Natural killer cell (primary cell): Measurements from ENCODE around the gene CACNA2D3. TPM values are rescaled to one million over a fixed set of nuclear protein-coding genes. Genes with fewer than 3 reads are reported as not detected.
"Not testable (repeated sequence)": the region's sequence is repeated elsewhere in the genome, so short reads cannot be mapped to it uniquely, and the experiment has no call there.

Experiments used
- ATAC-seq, 3 donors: fragments of 150-1000 bp in 2 of 3; fragments of 200-7000 bp in 1 of 3; cut with Tn5 transposase; 1 replicate in 1 of 3; 2 replicates in 2 of 3; pipeline ENCODE4 v1.10.0; 2021; ENCODE audit warnings: mild to moderate bottlenecking in 2 of 3, moderate library complexity in 2 of 3
- DNase-seq, 2 donors: peaks; one replicate each; pipeline versions ENCODE4 v3.0.0 to v3.0.0-alpha.2; 2013 to 2021; ENCODE audit warnings: mixed read lengths in 1 of 2
- H3K27ac ChIP-seq: one replicate; pipeline ENCODE4 v1.5.1; 2013; ENCODE audit warnings: mild to moderate bottlenecking, low read length
- H3K27me3 ChIP-seq: one replicate; pipeline ENCODE4 v1.6.1; 2013; ENCODE audit warnings: low read length; ENCODE audit not compliant: control insufficient read depth, insufficient read depth
- H3K36me3 ChIP-seq: one replicate; pipeline ENCODE4 v1.6.1; 2013; ENCODE audit warnings: low read length; ENCODE audit not compliant: control insufficient read depth, insufficient read depth
- H3K4me1 ChIP-seq: one replicate; pipeline ENCODE4 v1.6.1; 2013; ENCODE audit warnings: low read length; ENCODE audit not compliant: control insufficient read depth, insufficient read depth
- H3K4me3 ChIP-seq: one replicate; pipeline ENCODE4 v1.5.1; 2013; ENCODE audit warnings: low read length
- H3K9me3 ChIP-seq: one replicate; pipeline ENCODE4 v1.6.1; 2013; ENCODE audit warnings: low read length; ENCODE audit not compliant: control insufficient read depth, insufficient read depth
- H3K27ac Mint-ChIP-seq, 2 donors: one replicate each; pipeline ENCODE4 v1.8.0; 2022; ENCODE audit warnings: mild to moderate bottlenecking in 2 of 2, mixed read lengths in 2 of 2, moderate library complexity in 1 of 2
- H3K27me3 Mint-ChIP-seq, 2 donors: one replicate each; pipeline ENCODE4 v1.8.0; 2022; ENCODE audit warnings: low read depth in 2 of 2, mixed read lengths in 2 of 2
- H3K36me3 Mint-ChIP-seq: one replicate; pipeline ENCODE4 v1.8.0; 2022; ENCODE audit warnings: mixed read lengths
- H3K4me1 Mint-ChIP-seq, 2 donors: one replicate each; pipeline ENCODE4 v1.8.0; 2022; ENCODE audit warnings: mixed read lengths in 2 of 2
- H3K4me3 Mint-ChIP-seq: one replicate; pipeline ENCODE4 v1.8.0; 2022; ENCODE audit warnings: mild to moderate bottlenecking, moderate library complexity, mixed read lengths
- H3K9me3 Mint-ChIP-seq, 2 donors: one replicate each; pipeline ENCODE4 v1.8.0; 2022; ENCODE audit warnings: mixed read lengths in 2 of 2
- WGBS: methylation state at CpG from one replicate; pipeline ENCODE4 v1.1.7; 2013; ENCODE audit warnings: missing lambda C conversion rate; ENCODE audit not compliant: insufficient coverage; 5-methylcytosine and 5-hydroxymethylcytosine counted together
- intact Hi-C: fragments of 100-400 bp; cut with micrococcal nuclease; formaldehyde crosslinking; loops from one replicate; pipeline ENCODE4 v1.14.2; 2022
- total RNA-seq, 4 donors: library from RNA; stranded (reverse); fragments of 120-200 nt in 1 of 4; gene quantifications; one replicate each; pipeline versions ENCODE4 v1.2.3 to v1.2.4, GENCODE V29; 2013 to 2022
- TF ChIP-seq, protein P1 (sequence below): fragments of 200-600 bp; IDR thresholded peaks from one replicate; pipeline ENCODE4 v1.8.0; 2022; ENCODE audit warnings: antibody characterized with exemption

CACNA2D3 gene
- total RNA-seq, 3 donors from 2014 or later (not counting 1 experiment from before 2014, with no cell fraction given), result 0.49 TPM; not detected in 2

- no peak overlapping the region for H3K4me3 Mint-ChIP-seq
- Histone ChIP-seq H3K36me3 (no peaks in the 10 kb centered on the region), H3K4me3 (no peak overlapping the region), H3K27me3 (no peaks in the 10 kb centered on the region), H3K4me1 (no peaks in the 10 kb centered on the region), H3K9me3 (no peaks in the 10 kb centered on the region), H3K27ac (no peak overlapping the region)
- H3K36me3 Mint-ChIP-seq, result no peaks in the 10 kb centered on the region
- ATAC-seq (no peak), DNase-seq (no peak)
- TF ChIP-seq, protein P1, sequence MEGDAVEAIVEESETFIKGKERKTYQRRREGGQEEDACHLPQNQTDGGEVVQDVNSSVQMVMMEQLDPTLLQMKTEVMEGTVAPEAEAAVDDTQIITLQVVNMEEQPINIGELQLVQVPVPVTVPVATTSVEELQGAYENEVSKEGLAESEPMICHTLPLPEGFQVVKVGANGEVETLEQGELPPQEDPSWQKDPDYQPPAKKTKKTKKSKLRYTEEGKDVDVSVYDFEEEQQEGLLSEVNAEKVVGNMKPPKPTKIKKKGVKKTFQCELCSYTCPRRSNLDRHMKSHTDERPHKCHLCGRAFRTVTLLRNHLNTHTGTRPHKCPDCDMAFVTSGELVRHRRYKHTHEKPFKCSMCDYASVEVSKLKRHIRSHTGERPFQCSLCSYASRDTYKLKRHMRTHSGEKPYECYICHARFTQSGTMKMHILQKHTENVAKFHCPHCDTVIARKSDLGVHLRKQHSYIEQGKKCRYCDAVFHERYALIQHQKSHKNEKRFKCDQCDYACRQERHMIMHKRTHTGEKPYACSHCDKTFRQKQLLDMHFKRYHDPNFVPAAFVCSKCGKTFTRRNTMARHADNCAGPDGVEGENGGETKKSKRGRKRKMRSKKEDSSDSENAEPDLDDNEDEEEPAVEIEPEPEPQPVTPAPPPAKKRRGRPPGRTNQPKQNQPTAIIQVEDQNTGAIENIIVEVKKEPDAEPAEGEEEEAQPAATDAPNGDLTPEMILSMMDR, result no peak
- H3K27ac Mint-ChIP-seq, result no peak overlapping the region
- 90% methylated on average over 6 of the region's 6 CpGs for WGBS
- H3K4me1 Mint-ChIP-seq, result no peaks in the 10 kb centered on the region
- intact Hi-C loops, result no loop called here
- H3K9me3 Mint-ChIP-seq, result peaks cover 5 to 11% of the 10 kb centered on the region in 2 donors
- H3K27me3 Mint-ChIP-seq, result no peaks in the 10 kb centered on the region
These were observed 984.8 kb downstream of the CACNA2D3 start for GRCh38 chr3:55107187-55107586.

DNA sequence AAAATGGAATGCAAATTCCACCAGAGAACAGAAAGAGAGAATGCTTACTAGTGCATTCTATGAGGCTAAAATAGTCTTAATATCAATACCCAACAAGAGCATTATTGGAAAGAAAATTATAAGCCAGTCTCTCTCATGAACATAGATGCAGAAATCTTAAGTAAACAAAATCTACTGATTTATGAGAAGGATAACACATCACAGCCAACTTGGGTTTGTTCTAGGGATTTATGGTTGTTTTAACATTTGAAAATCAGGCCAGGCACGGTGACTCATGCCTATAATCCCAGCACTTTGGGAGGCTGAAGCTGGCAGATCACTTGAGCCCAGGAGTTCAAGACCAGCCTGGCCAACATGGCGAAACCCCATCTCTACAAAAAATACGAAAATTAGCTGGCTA is 989.6 kb downstream of the CACNA2D3 start:
- H3K4me3 Mint-ChIP-seq, H3K36me3 Mint-ChIP-seq, H3K27me3 ChIP-seq, H3K9me3 ChIP-seq, H3K27ac Mint-ChIP-seq, H3K4me3 ChIP-seq, DNase-seq, H3K4me1 Mint-ChIP-seq, intact Hi-C loops, H3K36me3 ChIP-seq, H3K27me3 Mint-ChIP-seq, ATAC-seq, H3K4me1 ChIP-seq, H3K27ac ChIP-seq: not testable (repeated sequence)
- peaks cover 5 to 19% of the 10 kb centered on the region in 2 donors for H3K9me3 Mint-ChIP-seq
- WGBS, result 83% methylated on average over 3 of the region's 3 CpGs

- H3K36me3 ChIP-seq, result no peaks in the 10 kb centered on the region
- H3K9me3 Mint-ChIP-seq, result peaks cover 2 to 7% of the 10 kb centered on the region in 2 donors
- TF ChIP-seq, protein P1, result no peak
- DNase-seq (no peak), ATAC-seq (no peak)
- no peaks in the 10 kb centered on the region for H3K9me3 ChIP-seq
- H3K4me3 ChIP-seq, result no peak overlapping the region
- H3K27ac Mint-ChIP-seq, result no peak overlapping the region
- H3K27ac ChIP-seq, result no peak overlapping the region
- intact Hi-C loops, result no loop called here
- H3K4me3 Mint-ChIP-seq, result no peak overlapping the region
- WGBS, result 94% methylated on average over 4 of the region's 5 CpGs
- H3K36me3 Mint-ChIP-seq, result no peaks in the 10 kb centered on the region
- no peaks in the 10 kb centered on the region for H3K4me1 ChIP-seq
- no peaks in the 10 kb centered on the region for H3K27me3 Mint-ChIP-seq
- H3K4me1 Mint-ChIP-seq, result no peaks in the 10 kb centered on the region
- no peaks in the 10 kb centered on the region for H3K27me3 ChIP-seq
These were observed 996.1 kb downstream of the CACNA2D3 start for GRCh38 chr3:55118451-55118850.

GRCh38 chr3:55119268-55119667 is 996.9 kb downstream of the CACNA2D3 start:
- Mint-ChIP-seq H3K36me3 (no peaks in the 10 kb centered on the region), H3K27me3 (no peaks in the 10 kb centered on the region), H3K4me1 (no peaks in the 10 kb centered on the region), H3K9me3 (peaks cover 2 to 7% of the 10 kb centered on the region in 2 donors), H3K27ac (no peak overlapping the region), H3K4me3 (no peak overlapping the region)
- Histone ChIP-seq H3K27ac (no peak overlapping the region), H3K4me1 (no peaks in the 10 kb centered on the region), H3K4me3 (no peak overlapping the region), H3K9me3 (no peaks in the 10 kb centered on the region), H3K36me3 (no peaks in the 10 kb centered on the region), H3K27me3 (no peaks in the 10 kb centered on the region)
- intact Hi-C loops, result no loop called here
- ATAC-seq, result no peak
- no peak for DNase-seq
- WGBS, result 93% methylated on average over 3 of the region's 4 CpGs
- TF ChIP-seq, protein P1, result no peak
